ENCODE results near the gene CRX.
"Not testable (repeated sequence)": the region's sequence is repeated elsewhere in the genome, so short reads cannot be mapped to it uniquely, and the experiment has no call there.

CRX gene

GRCh38 chr19:47863514-47863936 is 41.8 kb downstream of the CRX start:
- Histone ChIP-seq H3K36me3 (ENCODE audit: control insufficient read depth, low read depth, low read length) (no peaks in the 10 kb centered on the region), H3K4me1 (ENCODE audit: control insufficient read depth, low read depth, low read length) (peaks cover 5% of the 10 kb centered on the region), H3K27me3 (ENCODE audit: control insufficient read depth, insufficient read depth, low read length) (no peaks in the 10 kb centered on the region), H3K9me3 (ENCODE audit: control insufficient read depth, low read depth, low read length) (no peaks in the 10 kb centered on the region), H3K4me3 (ENCODE audit: low read length) (no peak overlapping the region), H3K9ac (ENCODE audit: low read length) (no peak overlapping the region), H3K27ac (ENCODE audit: low read length) (no peak overlapping the region)

- no peaks in the 10 kb centered on the region for H3K27me3 ChIP-seq (ENCODE audit: control insufficient read depth, insufficient read depth, low read length)
- H3K27ac ChIP-seq (ENCODE audit: low read length), result no peak overlapping the region
- H3K4me1 ChIP-seq (ENCODE audit: control insufficient read depth, low read depth, low read length), result peaks cover 5% of the 10 kb centered on the region
- no peak overlapping the region for H3K4me3 ChIP-seq (ENCODE audit: low read length)
- H3K9me3 ChIP-seq (ENCODE audit: control insufficient read depth, low read depth, low read length), result no peaks in the 10 kb centered on the region
- no peaks in the 10 kb centered on the region for H3K36me3 ChIP-seq (ENCODE audit: control insufficient read depth, low read depth, low read length)
- H3K9ac ChIP-seq (ENCODE audit: low read length), result no peak overlapping the region
Measured at GRCh38 chr19:47865166-47865565, 43.4 kb downstream of the CRX start.

GRCh38 chr19:47878906-47879305 is 57.2 kb downstream of the CRX start:
- no peaks in the 10 kb centered on the region for H3K36me3 ChIP-seq (ENCODE audit: control insufficient read depth, low read depth, low read length)
- no peak overlapping the region for H3K27ac ChIP-seq (ENCODE audit: low read length)
- no peak overlapping the region for H3K9ac ChIP-seq (ENCODE audit: low read length)
- H3K27me3 ChIP-seq (ENCODE audit: control insufficient read depth, insufficient read depth, low read length), result no peaks in the 10 kb centered on the region
- H3K4me3 ChIP-seq (ENCODE audit: low read length), result no peak overlapping the region
- no peaks in the 10 kb centered on the region for H3K9me3 ChIP-seq (ENCODE audit: control insufficient read depth, low read depth, low read length)
- no peaks in the 10 kb centered on the region for H3K4me1 ChIP-seq (ENCODE audit: control insufficient read depth, low read depth, low read length)

- H3K9me3 ChIP-seq (ENCODE audit: control insufficient read depth, low read depth, low read length); H3K4me1 ChIP-seq (ENCODE audit: control insufficient read depth, low read depth, low read length); H3K36me3 ChIP-seq (ENCODE audit: control insufficient read depth, low read depth, low read length); H3K27me3 ChIP-seq (ENCODE audit: control insufficient read depth, insufficient read depth, low read length); H3K4me3 ChIP-seq (ENCODE audit: low read length); H3K27ac ChIP-seq (ENCODE audit: low read length); H3K9ac ChIP-seq (ENCODE audit: low read length): not testable (repeated sequence)
Measured at GRCh38 chr19:47879385-47879784, 57.6 kb downstream of the CRX start.

- no peaks in the 10 kb centered on the region for H3K4me1 ChIP-seq (ENCODE audit: control insufficient read depth, low read depth, low read length)
- H3K9ac ChIP-seq (ENCODE audit: low read length), result no peak overlapping the region
- H3K4me3 ChIP-seq (ENCODE audit: low read length), result no peak overlapping the region
- H3K36me3 ChIP-seq (ENCODE audit: control insufficient read depth, low read depth, low read length), result no peaks in the 10 kb centered on the region
- no peak overlapping the region for H3K27ac ChIP-seq (ENCODE audit: low read length)
- H3K27me3 ChIP-seq (ENCODE audit: control insufficient read depth, insufficient read depth, low read length), result no peaks in the 10 kb centered on the region
- no peaks in the 10 kb centered on the region for H3K9me3 ChIP-seq (ENCODE audit: control insufficient read depth, low read depth, low read length)
Measured at GRCh38 chr19:47881757-47882156, 60.0 kb downstream of the CRX start.

GRCh38 chr19:47882890-47883289 is 61.2 kb downstream of the CRX start:
- Histone ChIP-seq H3K4me1 (ENCODE audit: control insufficient read depth, low read depth, low read length) (no peaks in the 10 kb centered on the region), H3K4me3 (ENCODE audit: low read length) (no peak overlapping the region), H3K36me3 (ENCODE audit: control insufficient read depth, low read depth, low read length) (no peaks in the 10 kb centered on the region), H3K27me3 (ENCODE audit: control insufficient read depth, insufficient read depth, low read length) (no peaks in the 10 kb centered on the region), H3K9me3 (ENCODE audit: control insufficient read depth, low read depth, low read length) (no peaks in the 10 kb centered on the region), H3K27ac (ENCODE audit: low read length) (no peak overlapping the region), H3K9ac (ENCODE audit: low read length) (no peak overlapping the region)

- H3K9ac ChIP-seq (ENCODE audit: low read length), result no peak overlapping the region
- H3K9me3 ChIP-seq (ENCODE audit: control insufficient read depth, low read depth, low read length), result no peaks in the 10 kb centered on the region
- no peaks in the 10 kb centered on the region for H3K36me3 ChIP-seq (ENCODE audit: control insufficient read depth, low read depth, low read length)
- no peaks in the 10 kb centered on the region for H3K27me3 ChIP-seq (ENCODE audit: control insufficient read depth, insufficient read depth, low read length)
- H3K4me3 ChIP-seq (ENCODE audit: low read length), result no peak overlapping the region
- no peak overlapping the region for H3K27ac ChIP-seq (ENCODE audit: low read length)
- no peaks in the 10 kb centered on the region for H3K4me1 ChIP-seq (ENCODE audit: control insufficient read depth, low read depth, low read length)
Measured at GRCh38 chr19:47885067-47885463, 63.3 kb downstream of the CRX start.

GRCh38 chr19:47886010-47886559 is 64.3 kb downstream of the CRX start, which contains the start of gene SULT2A1:
Gene SULT2A1, minus strand, starts transcription at chr19:47886315. Its CDS starts 58 bp downstream, at chr19:47886257.
- Histone ChIP-seq H3K27me3 (ENCODE audit: control insufficient read depth, insufficient read depth, low read length) (no peaks in the 10 kb centered on the region), H3K4me1 (ENCODE audit: control insufficient read depth, low read depth, low read length) (no peaks in the 10 kb centered on the region), H3K9ac (ENCODE audit: low read length) (no peak within 1 kb of the TSS), H3K36me3 (ENCODE audit: control insufficient read depth, low read depth, low read length) (no peaks in the 10 kb centered on the region), H3K27ac (ENCODE audit: low read length) (no peak within 1 kb of the TSS), H3K9me3 (ENCODE audit: control insufficient read depth, low read depth, low read length) (no peaks in the 10 kb centered on the region), H3K4me3 (ENCODE audit: low read length) (no peak within 1 kb of the TSS)

- Histone ChIP-seq H3K9ac (ENCODE audit: low read length) (no peak overlapping the region), H3K27me3 (ENCODE audit: control insufficient read depth, insufficient read depth, low read length) (no peaks in the 10 kb centered on the region), H3K36me3 (ENCODE audit: control insufficient read depth, low read depth, low read length) (no peaks in the 10 kb centered on the region), H3K4me1 (ENCODE audit: control insufficient read depth, low read depth, low read length) (no peaks in the 10 kb centered on the region), H3K4me3 (ENCODE audit: low read length) (no peak overlapping the region), H3K9me3 (ENCODE audit: control insufficient read depth, low read depth, low read length) (peaks cover 4% of the 10 kb centered on the region), H3K27ac (ENCODE audit: low read length) (no peak overlapping the region)
Measured at GRCh38 chr19:47890865-47891621, 69.3 kb downstream of the CRX start.

GRCh38 chr19:47891622-47891922 is 69.8 kb downstream of the CRX start:
- H3K36me3 ChIP-seq (ENCODE audit: control insufficient read depth, low read depth, low read length), result no peaks in the 10 kb centered on the region
- H3K4me1 ChIP-seq (ENCODE audit: control insufficient read depth, low read depth, low read length), result no peaks in the 10 kb centered on the region
- H3K9me3 ChIP-seq (ENCODE audit: control insufficient read depth, low read depth, low read length), result peaks cover 4% of the 10 kb centered on the region
- no peaks in the 10 kb centered on the region for H3K27me3 ChIP-seq (ENCODE audit: control insufficient read depth, insufficient read depth, low read length)
- no peak overlapping the region for H3K4me3 ChIP-seq (ENCODE audit: low read length)
- H3K27ac ChIP-seq (ENCODE audit: low read length), result no peak overlapping the region
- H3K9ac ChIP-seq (ENCODE audit: low read length), result no peak overlapping the region

GRCh38 chr19:47891923-47892666 is 70.4 kb downstream of the CRX start:
- Histone ChIP-seq H3K9ac (ENCODE audit: low read length) (no peak overlapping the region), H3K36me3 (ENCODE audit: control insufficient read depth, low read depth, low read length) (no peaks in the 10 kb centered on the region), H3K27ac (ENCODE audit: low read length) (no peak overlapping the region), H3K27me3 (ENCODE audit: control insufficient read depth, insufficient read depth, low read length) (no peaks in the 10 kb centered on the region), H3K4me3 (ENCODE audit: low read length) (no peak overlapping the region), H3K9me3 (ENCODE audit: control insufficient read depth, low read depth, low read length) (peaks cover 4% of the 10 kb centered on the region), H3K4me1 (ENCODE audit: control insufficient read depth, low read depth, low read length) (no peaks in the 10 kb centered on the region)
